ENCODE data around the gene VAV3.

VAV3 gene

DNA sequence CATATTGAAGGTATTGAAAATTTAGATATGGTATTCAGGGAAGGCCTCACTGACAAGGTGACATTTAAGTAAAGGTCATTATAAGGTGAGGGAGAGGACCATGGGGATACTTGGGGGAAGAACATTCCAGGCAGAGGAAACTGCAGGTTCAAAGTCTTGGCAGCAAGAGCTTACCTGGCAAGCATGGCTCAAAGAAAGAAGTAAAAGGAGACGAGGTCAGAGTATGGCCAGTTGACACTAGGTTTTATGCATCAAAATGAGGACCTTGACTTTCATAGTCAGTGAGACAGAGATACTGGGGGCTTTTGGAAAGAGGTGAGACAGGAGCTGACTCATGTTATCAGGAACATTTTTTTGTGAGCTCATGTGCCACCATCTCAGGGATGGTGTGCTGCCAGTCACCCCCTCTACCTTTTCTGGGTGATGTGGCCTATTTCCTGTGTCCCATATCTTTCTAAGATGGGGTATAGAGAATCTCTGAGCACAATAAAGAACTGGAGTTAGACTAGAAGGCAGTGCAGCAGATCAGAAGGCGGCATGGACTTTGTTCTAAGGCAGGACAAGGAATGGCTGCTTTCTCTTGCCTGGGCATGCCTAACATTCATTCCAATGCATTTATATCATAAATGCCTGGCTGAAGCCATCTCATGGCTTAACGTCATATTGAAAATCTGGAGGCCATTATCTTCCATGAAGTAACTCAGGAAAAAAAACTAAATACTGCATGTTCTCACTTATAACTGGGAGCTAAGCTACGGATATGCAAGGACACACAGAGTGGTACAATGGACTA, 417.4 kb downstream of the VAV3 start:
- no peak for DNase-seq (ENCODE audit: low spot score)
- no peak for TF ChIP-seq CTCF (IDR thresholded peaks at IDR 0.05; ENCODE audit: extremely low read depth, insufficient read depth, missing control alignments)
- in situ Hi-C loops (cut with MboI; ENCODE audit: low pct_unique_long_range_greater_than_20kb, low sequenced_read_pairs, unreplicated experiment): loop anchor here (25.0 kb wide), 1 partner anchor 360 kb away; no protein-coding TSS in a partner anchor

- in situ Hi-C loops (cut with MboI; ENCODE audit: low pct_unique_long_range_greater_than_20kb, low sequenced_read_pairs, unreplicated experiment): loop anchor here (25.0 kb wide), 1 partner anchor 359 kb away; no protein-coding TSS in a partner anchor
- no peak for TF ChIP-seq CTCF (IDR thresholded peaks at IDR 0.05; ENCODE audit: extremely low read depth, insufficient read depth, missing control alignments)
- no peak for DNase-seq (ENCODE audit: low spot score)
These were observed 418.4 kb downstream of the VAV3 start for GRCh38 chr1:107546576-107546975.

GRCh38 chr1:107545879-107546278, 419.1 kb downstream of the VAV3 start:
- no peak for TF ChIP-seq CTCF (IDR thresholded peaks at IDR 0.05; ENCODE audit: extremely low read depth, insufficient read depth, missing control alignments)
- in situ Hi-C loops (cut with MboI; ENCODE audit: low pct_unique_long_range_greater_than_20kb, low sequenced_read_pairs, unreplicated experiment): loop anchor here (25.0 kb wide), 1 partner anchor 359 kb away; no protein-coding TSS in a partner anchor
- no peak for DNase-seq (ENCODE audit: low spot score)

DNA sequence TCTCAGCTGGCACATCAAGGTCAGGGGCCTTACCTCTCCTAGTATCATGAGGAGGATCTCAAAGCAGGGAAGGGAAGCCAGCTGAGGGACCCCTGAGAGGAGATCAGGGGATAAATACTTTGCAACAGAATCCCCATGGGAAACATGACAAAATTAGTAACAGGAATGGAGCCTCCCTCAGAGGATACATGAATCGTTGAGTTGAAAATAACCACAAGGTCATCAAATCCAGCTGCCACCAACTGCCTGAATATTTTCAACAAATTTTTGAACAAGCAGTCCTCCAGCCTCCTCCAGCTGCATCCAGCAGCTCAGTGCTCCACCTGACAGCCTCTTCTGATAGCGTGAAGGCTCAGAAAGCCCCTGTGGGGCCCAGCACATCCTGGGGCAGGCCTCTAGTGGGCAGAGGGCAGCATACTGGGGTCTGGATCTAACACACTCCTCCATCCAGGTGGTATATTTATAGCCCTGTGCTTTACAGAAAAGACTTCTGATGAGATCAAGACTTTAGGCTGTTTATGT, 419.9 kb downstream of the VAV3 start:
- in situ Hi-C loops (cut with MboI; ENCODE audit: low pct_unique_long_range_greater_than_20kb, low sequenced_read_pairs, unreplicated experiment): loop anchor here (25.0 kb wide), 1 partner anchor 358 kb away; no protein-coding TSS in a partner anchor
- no peak for DNase-seq (ENCODE audit: low spot score)
- TF ChIP-seq CTCF (IDR thresholded peaks at IDR 0.05; ENCODE audit: extremely low read depth, insufficient read depth, missing control alignments): no peak

DNA sequence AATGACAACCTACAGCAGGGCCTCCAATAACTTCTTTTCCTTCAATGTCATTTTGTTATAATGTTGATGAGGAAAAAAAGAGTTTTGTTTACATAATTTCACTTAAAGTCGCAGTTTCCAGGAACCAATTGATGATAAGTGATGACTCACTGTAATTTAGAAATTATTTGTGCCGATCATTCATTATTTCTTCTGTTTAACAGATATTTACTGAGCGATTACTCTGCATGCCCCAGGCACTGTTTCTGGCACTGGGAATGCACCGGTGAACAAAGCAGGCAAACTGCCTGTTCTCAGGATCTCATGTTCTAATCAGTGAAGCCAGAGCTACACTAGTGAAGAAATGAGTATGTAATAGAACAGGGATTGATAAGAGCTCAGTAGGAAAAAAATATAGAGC, 420.7 kb downstream of the VAV3 start:
- in situ Hi-C loops (cut with MboI; ENCODE audit: low pct_unique_long_range_greater_than_20kb, low sequenced_read_pairs, unreplicated experiment): loop anchor here (25.0 kb wide), 1 partner anchor 357 kb away; no protein-coding TSS in a partner anchor
- no peak for TF ChIP-seq CTCF (IDR thresholded peaks at IDR 0.05; ENCODE audit: extremely low read depth, insufficient read depth, missing control alignments)
- DNase-seq (ENCODE audit: low spot score): no peak

GRCh38 chr1:107541412-107541811, 423.6 kb downstream of the VAV3 start:
- DNase-seq (ENCODE audit: low spot score): no peak
- in situ Hi-C loops (cut with MboI; ENCODE audit: low pct_unique_long_range_greater_than_20kb, low sequenced_read_pairs, unreplicated experiment): loop anchor here (25.0 kb wide), 1 partner anchor 354 kb away; no protein-coding TSS in a partner anchor
- no peak for TF ChIP-seq CTCF (IDR thresholded peaks at IDR 0.05; ENCODE audit: extremely low read depth, insufficient read depth, missing control alignments)

Data from GM13977 (cell line).